HG03045 (cell line): ENCODE results near the gene HCAR3.
"Not testable (repeated sequence)": the region's sequence is repeated elsewhere in the genome, so short reads cannot be mapped to it uniquely, and the experiment has no call there.

Experiments
- ATAC-seq: cut with Tn5 transposase; IDR thresholded peaks from one replicate; pipeline ENCODE4 v1.9.1; 2021; ENCODE audit warnings: mild to moderate bottlenecking, moderate library complexity; ENCODE audit not compliant: unreplicated experiment

The HCAR3 gene

GRCh38 chr12:122724641-122725243, 8.1 kb upstream of the HCAR3 start:
- ATAC-seq: no peak

DNA sequence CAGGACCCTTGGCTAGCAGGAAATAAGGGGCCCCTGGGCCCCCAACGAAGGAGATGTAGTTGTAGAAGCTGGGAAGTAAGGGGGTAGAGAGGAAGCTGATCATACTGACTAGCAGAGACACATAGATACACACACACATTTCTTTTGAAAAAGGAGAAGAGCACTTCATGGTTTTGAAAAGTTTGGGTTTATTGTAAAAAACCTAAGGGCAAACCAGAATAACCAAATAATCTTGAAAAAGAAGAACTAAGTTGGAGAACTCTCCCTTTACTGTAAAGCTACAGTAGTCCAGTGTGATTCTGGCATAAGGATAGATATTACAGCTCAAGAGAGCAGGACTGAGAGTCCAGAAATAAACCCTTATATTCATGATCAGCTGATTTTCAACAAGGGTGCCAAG, 5.8 kb upstream of the HCAR3 start:
- ATAC-seq: no peak

DNA sequence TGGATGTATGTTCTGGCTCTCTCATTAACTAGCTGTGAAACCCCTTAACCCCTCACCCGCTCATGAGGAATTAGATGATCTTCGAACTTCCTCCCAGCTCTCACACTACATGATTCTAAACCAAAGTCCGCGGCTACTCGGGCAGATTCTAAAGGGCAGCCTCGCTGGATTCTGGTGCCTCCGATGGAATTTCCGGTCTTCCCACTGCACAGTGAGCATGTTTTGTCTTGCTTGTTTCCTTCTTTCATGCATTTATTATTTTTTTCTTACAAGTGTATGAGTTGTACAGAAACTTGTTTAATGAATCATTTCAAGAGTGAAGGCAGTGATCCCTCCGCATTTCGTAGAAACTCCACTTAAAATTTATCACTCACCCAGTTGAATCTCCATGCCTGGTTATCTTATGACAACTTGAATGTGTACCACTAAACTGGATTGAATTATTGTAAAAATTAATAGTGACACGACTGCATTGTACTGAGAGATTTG, 4.5 kb upstream of the HCAR3 start:
- no peak for ATAC-seq

DNA sequence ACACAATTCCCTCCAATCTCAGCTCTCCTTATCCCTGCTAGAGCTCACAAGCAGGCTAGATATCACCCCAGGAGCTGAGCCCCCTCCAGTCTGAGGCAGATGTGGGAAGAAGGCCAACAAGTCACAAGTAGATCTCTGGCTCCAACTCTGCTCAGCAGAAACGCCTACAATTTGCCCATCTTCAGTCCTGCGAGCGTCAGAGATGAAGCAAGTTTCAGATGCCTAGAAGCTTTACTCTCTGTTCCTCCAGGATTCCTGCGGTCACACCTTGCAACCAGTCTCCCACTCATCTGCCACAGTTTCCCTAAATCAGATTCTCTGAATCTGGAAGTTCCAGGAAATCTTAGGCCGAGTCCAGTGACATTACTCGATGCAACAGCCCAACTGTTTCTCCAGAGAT, 1.4 kb downstream of the HCAR3 start:
- ATAC-seq: not testable (repeated sequence)

DNA sequence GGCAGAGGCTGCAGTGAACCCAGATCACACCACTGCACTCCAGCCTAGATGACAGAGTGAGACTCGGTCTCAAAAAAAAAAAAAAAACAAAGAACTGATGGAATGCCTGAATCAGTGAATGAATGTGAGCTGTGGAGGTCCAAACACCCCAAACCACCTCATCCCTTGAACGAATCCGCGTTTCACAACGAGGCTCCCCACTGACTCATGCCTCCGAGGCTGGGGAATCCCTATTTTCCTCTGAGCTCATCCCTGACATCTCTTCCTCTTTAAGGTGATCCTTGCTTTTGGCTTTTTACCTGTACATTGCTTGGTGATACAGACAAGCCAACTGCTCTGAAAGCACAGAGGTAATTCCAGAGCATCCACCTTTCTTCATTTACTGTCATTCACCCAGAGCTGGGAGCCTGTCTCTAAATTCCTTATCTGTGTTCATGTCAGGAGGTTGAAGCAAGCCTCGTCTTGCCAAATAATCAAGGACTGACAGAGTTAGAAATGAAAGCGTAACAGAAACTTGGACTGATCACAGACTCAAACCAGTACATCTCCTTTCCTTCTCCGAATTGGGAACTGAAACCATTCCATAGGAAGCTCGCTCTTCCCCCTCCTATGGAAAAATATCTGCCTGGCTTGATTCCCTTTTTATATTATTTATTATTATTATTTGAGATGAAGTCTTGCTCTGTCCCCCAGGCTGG, 3.0 kb downstream of the HCAR3 start:
- not testable (repeated sequence) for ATAC-seq

DNA sequence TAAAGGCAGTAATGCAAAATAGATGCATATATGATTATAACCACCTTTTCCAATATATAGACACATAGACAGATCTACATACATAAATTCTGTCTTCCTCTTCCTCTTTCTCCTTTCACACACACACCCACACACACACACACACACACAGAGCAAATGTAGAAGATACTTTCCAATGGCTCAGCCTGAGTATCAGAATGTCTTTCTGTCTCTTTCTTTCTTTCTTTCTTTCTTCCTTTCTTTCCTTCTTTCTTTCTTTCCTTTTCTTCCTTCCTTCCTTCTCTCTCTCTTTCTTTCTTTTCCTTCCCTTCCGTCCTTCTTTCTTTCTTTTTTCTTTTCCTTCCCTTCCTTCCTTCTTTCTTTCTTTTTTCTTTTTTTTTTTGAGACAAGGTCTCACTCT, 5.3 kb downstream of the HCAR3 start:
- not testable (repeated sequence) for ATAC-seq

- ATAC-seq: not testable (repeated sequence)
These were observed 6.3 kb downstream of the HCAR3 start for GRCh38 chr12:122710341-122710740.

GRCh38 chr12:122709287-122709686, 7.3 kb downstream of the HCAR3 start:
- ATAC-seq: not testable (repeated sequence)

DNA sequence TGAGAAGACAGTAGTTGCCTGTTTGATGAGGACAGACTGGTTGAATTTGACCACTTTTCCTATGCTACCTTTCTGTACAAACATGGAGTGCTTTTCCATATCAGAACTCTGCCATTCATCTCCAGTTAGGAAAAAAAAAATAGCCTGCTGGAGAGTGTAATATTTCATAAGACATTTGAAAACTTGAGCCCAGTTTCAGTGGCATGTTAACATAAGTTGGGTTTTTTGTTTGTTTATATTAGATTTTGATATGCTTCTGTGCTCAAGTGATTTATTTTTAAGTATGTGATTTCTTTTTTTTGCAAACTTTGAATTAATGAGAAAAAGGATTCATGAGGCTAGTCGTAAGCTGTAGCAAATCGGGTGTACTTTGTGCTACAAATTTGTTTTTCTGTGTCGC, 12.8 kb downstream of the HCAR3 start:
- ATAC-seq: not testable (repeated sequence)

- not testable (repeated sequence) for ATAC-seq
These were observed 13.6 kb downstream of the HCAR3 start, which contains the start of gene HCAR2 for GRCh38 chr12:122702890-122703611. Gene HCAR2 (minus strand): TSS chr12:122703357. CDS start chr12:122703283, 74 bp downstream.

GRCh38 chr12:122701481-122701880, 15.1 kb downstream of the HCAR3 start:
- not testable (repeated sequence) for ATAC-seq

GRCh38 chr12:122700038-122700710, 16.4 kb downstream of the HCAR3 start:
- ATAC-seq: not testable (repeated sequence)

DNA sequence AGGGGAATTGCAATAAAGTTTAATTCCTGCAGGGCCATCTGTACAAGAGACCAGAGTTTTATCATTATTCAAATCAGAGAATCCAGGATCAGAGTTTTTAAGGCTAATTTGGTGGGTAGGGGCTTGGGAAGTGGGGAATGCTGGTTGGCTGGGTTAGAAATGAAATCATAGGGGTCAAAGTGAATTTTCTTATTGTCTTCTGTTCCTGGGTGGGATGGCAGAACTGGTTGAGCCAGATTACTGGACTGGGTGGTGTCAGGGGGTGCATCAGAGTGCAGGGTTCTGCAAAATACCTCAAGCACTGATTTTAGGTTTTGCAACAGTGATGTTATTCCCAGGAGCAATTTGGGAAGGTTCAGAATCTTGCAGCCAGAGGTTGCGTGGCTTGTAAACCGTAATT, 19.7 kb downstream of the HCAR3 start:
- not testable (repeated sequence) for ATAC-seq

DNA sequence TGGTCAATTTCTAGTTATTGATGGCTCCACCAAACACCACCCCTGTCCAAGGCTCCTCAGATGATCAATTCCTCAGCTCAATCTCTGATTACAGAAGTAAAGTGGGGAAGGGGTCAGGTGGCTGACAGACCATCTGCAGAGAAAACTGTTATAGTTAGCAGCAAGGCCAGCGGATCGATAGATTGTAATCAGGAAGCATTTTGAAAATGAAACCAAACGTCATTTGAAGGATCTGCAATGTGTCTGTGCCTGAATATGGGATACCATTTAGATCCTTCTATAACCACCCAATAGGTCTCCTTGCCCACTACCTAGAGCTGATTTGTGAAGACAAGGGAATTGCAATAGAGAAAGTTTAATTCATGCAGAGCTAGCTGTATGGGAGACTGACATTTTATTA, 25.0 kb downstream of the HCAR3 start:
- ATAC-seq: no peak

DNA sequence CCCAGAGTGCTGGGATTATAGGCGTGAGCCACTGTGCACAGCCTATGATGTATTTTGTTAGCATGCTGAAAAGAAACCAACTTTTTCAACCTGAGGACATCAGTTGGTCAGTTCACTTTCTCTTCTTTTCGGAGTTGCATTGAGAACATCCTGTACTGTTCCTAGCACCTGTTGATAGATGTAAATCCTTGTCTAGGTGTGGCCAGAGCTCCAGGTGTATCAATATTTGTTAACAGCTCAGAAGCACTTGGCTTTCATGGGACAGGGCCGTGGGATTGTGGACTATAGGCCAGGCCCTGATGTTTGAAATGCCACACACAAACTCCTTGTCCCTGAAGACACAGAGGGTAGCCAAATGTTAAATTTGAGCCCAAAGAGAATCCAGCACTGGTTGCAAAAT, 28.3 kb downstream of the HCAR3 start:
- ATAC-seq: no peak

- no peak for ATAC-seq
These were observed 29.5 kb downstream of the HCAR3 start for GRCh38 chr12:122687086-122687485.

DNA sequence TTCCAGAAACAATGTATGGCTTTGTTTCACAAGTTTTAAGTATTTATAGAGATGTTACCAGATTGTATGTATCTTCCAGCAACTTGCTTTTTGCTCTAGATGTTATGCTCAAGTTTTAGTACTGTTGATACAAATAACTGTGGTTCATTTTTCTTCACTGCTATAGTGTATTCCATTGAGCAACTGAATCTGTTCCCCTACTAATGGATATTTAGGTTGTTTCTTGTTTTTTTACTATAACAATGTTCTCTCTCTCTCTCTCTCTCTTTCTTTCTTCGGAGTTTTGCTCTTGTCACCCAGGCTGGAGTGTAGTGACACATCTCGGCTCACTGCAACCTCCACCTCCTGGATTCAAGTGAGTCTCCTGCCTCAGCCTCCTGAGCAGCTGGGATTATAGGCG, 30.1 kb downstream of the HCAR3 start:
- ATAC-seq: no peak

- ATAC-seq: no peak
These were observed 32.3 kb downstream of the HCAR3 start for GRCh38 chr12:122684297-122684813.

GRCh38 chr12:122681814-122682213, 34.8 kb downstream of the HCAR3 start:
- ATAC-seq: no peak

DNA sequence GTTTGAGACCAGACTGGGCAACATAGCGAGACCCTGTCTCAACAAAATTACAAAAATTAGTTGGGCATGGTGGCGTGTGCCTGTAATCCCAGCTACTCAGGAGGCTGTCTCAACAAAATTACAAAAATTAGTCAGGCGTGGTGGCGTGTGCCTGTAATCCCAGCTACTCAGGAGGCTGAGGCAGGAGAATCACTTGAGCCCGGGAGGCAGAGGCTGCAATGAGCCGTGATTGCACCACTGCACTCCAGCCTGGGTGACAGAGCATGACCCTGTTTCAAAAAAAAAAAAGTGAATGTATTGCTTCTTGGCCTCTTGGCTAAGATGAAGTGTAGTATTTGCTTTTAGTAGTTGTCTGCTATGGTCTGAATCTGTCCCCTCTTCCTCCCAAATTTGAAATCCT, 35.6 kb downstream of the HCAR3 start:
- not testable (repeated sequence) for ATAC-seq

GRCh38 chr12:122676781-122677180, 39.8 kb downstream of the HCAR3 start:
- not testable (repeated sequence) for ATAC-seq
